Liver (tissue), 3 donors: Measurements from ENCODE around the gene CBLC.

Experiments used
- EGR1 ChIP-seq, 2 donors: IDR thresholded peaks; 2 replicates each; pipeline ENCODE4 v1.6.1; 2016 to 2018; ENCODE audit warnings: antibody characterized with exemption in 2 of 2, low read depth in 2 of 2
- FOXA1 ChIP-seq: IDR thresholded peaks from 2 replicates; pipeline ENCODE4 v1.6.1; 2016; ENCODE audit warnings: antibody characterized with exemption
- HNF4G ChIP-seq: IDR thresholded peaks from 2 replicates; pipeline ENCODE4 v1.6.1; 2016; ENCODE audit warnings: antibody characterized with exemption
- JUND ChIP-seq, 2 donors: IDR thresholded peaks; 2 replicates each; pipeline ENCODE4 v1.6.1; 2016; ENCODE audit warnings: antibody characterized with exemption in 2 of 2
- MAX ChIP-seq: IDR thresholded peaks from 2 replicates; pipeline ENCODE4 v1.6.1; 2016; ENCODE audit warnings: antibody characterized with exemption
- NR2F2 ChIP-seq: IDR thresholded peaks from 2 replicates; pipeline ENCODE4 v1.6.1; 2016; ENCODE audit warnings: antibody characterized with exemption
- RAD21 ChIP-seq, 2 donors: IDR thresholded peaks; 2 replicates each; pipeline ENCODE4 v1.6.1; 2016; ENCODE audit warnings: antibody characterized with exemption in 2 of 2, mild to moderate bottlenecking in 2 of 2
- RXRA ChIP-seq, 2 donors: IDR thresholded peaks; 2 replicates each; pipeline ENCODE4 v1.6.1; 2017 to 2018; ENCODE audit warnings: antibody characterized with exemption in 2 of 2, mild to moderate bottlenecking in 1 of 2
- SP1 ChIP-seq: IDR thresholded peaks from 2 replicates; pipeline ENCODE4 v1.6.1; 2018; ENCODE audit warnings: antibody characterized with exemption, mild to moderate bottlenecking
- TAF1 ChIP-seq: conservative IDR thresholded peaks from 2 replicates; pipeline ENCODE4 v1.6.1; 2016; ENCODE audit warnings: antibody characterized with exemption, mild to moderate bottlenecking
- YY1 ChIP-seq: IDR thresholded peaks from 2 replicates; pipeline ENCODE4 v1.6.1; 2016; ENCODE audit warnings: antibody characterized with exemption, mild to moderate bottlenecking
- ZBTB33 ChIP-seq: IDR thresholded peaks from 2 replicates; pipeline ENCODE4 v1.6.1; 2016; ENCODE audit warnings: antibody characterized with exemption
- TF ChIP-seq, protein P1 (sequence below): fragments of 150-350 bp; IDR thresholded peaks from 2 replicates; pipeline ENCODE4 v1.5.1; 2017; ENCODE audit warnings: improper control_type of control experiment, low read depth, low read length; ENCODE audit not compliant: missing input control
- TF ChIP-seq, protein P2 (sequence below): IDR thresholded peaks from 2 replicates; pipeline ENCODE4 v1.6.1; 2016; ENCODE audit warnings: antibody characterized with exemption, mild to moderate bottlenecking
- donor health status: healthy.
- donor health status: healthy.

- TF ChIP-seq, protein P1, sequence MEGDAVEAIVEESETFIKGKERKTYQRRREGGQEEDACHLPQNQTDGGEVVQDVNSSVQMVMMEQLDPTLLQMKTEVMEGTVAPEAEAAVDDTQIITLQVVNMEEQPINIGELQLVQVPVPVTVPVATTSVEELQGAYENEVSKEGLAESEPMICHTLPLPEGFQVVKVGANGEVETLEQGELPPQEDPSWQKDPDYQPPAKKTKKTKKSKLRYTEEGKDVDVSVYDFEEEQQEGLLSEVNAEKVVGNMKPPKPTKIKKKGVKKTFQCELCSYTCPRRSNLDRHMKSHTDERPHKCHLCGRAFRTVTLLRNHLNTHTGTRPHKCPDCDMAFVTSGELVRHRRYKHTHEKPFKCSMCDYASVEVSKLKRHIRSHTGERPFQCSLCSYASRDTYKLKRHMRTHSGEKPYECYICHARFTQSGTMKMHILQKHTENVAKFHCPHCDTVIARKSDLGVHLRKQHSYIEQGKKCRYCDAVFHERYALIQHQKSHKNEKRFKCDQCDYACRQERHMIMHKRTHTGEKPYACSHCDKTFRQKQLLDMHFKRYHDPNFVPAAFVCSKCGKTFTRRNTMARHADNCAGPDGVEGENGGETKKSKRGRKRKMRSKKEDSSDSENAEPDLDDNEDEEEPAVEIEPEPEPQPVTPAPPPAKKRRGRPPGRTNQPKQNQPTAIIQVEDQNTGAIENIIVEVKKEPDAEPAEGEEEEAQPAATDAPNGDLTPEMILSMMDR: no peak
- no peak for TF ChIP-seq RXRA (IDR thresholded peaks at IDR 0.05)
- no peak for TF ChIP-seq MAX
- TF ChIP-seq, protein P2, sequence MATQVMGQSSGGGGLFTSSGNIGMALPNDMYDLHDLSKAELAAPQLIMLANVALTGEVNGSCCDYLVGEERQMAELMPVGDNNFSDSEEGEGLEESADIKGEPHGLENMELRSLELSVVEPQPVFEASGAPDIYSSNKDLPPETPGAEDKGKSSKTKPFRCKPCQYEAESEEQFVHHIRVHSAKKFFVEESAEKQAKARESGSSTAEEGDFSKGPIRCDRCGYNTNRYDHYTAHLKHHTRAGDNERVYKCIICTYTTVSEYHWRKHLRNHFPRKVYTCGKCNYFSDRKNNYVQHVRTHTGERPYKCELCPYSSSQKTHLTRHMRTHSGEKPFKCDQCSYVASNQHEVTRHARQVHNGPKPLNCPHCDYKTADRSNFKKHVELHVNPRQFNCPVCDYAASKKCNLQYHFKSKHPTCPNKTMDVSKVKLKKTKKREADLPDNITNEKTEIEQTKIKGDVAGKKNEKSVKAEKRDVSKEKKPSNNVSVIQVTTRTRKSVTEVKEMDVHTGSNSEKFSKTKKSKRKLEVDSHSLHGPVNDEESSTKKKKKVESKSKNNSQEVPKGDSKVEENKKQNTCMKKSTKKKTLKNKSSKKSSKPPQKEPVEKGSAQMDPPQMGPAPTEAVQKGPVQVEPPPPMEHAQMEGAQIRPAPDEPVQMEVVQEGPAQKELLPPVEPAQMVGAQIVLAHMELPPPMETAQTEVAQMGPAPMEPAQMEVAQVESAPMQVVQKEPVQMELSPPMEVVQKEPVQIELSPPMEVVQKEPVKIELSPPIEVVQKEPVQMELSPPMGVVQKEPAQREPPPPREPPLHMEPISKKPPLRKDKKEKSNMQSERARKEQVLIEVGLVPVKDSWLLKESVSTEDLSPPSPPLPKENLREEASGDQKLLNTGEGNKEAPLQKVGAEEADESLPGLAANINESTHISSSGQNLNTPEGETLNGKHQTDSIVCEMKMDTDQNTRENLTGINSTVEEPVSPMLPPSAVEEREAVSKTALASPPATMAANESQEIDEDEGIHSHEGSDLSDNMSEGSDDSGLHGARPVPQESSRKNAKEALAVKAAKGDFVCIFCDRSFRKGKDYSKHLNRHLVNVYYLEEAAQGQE: no peak
- no peak for TF ChIP-seq ZBTB33
- no peak for TF ChIP-seq EGR1 (IDR thresholded peaks at IDR 0.05; ENCODE audit: low read depth in 2 of 2)
- no peak for TF ChIP-seq YY1
- no peak for TF ChIP-seq JUND (IDR thresholded peaks at IDR 0.05)
- no peak for TF ChIP-seq TAF1
- TF ChIP-seq RAD21 (IDR thresholded peaks at IDR 0.05): no peak
- no peak for TF ChIP-seq SP1
- no peak for TF ChIP-seq FOXA1
- TF ChIP-seq NR2F2: no peak
- TF ChIP-seq HNF4G: no peak
These were observed 7.6 kb downstream of the CBLC start for GRCh38 chr19:44785271-44785670.
